RWPE2 (cell line): ENCODE measurements around the gene CFAP210.

ENCODE experiments used
- ATAC-seq: fragments of 200-7000 bp; cut with Tn5 transposase; 3 replicates; pipeline ENCODE4 v1.9.1; 2021; ENCODE audit warnings: low read depth
- DNase-seq: peaks from one replicate; pipeline ENCODE4 v3.0.0-alpha.2; 2020; ENCODE audit warnings: low spot score
- H3K27ac ChIP-seq: fragments of 450-650 bp; 2 replicates; pipeline ENCODE4 v1.5.1; 2017; ENCODE audit warnings: mild to moderate bottlenecking; ENCODE audit not compliant: poor library complexity, severe bottlenecking
- H3K27me3 ChIP-seq: fragments of 250-450 bp; sonication (Bioruptor Pico); 2 replicates; pipeline ENCODE4 v1.5.1; 2021; ENCODE audit warnings: mild to moderate bottlenecking, moderate library complexity; ENCODE audit not compliant: insufficient read depth, poor library complexity, severe bottlenecking
- H3K36me3 ChIP-seq: fragments of 250-450 bp; sonication (Bioruptor Pico); 2 replicates; pipeline ENCODE4 v1.5.1; 2020; ENCODE audit warnings: low read depth, mild to moderate bottlenecking, moderate library complexity
- H3K4me1 ChIP-seq: fragments of 250-450 bp; sonication (Bioruptor Pico); 2 replicates; pipeline ENCODE4 v1.5.1; 2021; ENCODE audit warnings: mild to moderate bottlenecking, moderate library complexity; ENCODE audit not compliant: insufficient read depth, poor library complexity, severe bottlenecking
- H3K4me3 ChIP-seq: fragments of 250-450 bp; sonication (Bioruptor Pico); 2 replicates; pipeline ENCODE4 v1.5.1; 2021; ENCODE audit warnings: mild to moderate bottlenecking, moderate library complexity; ENCODE audit not compliant: severe bottlenecking
- H3K9me3 ChIP-seq: fragments of 250-450 bp; sonication (Bioruptor Pico); 2 replicates; pipeline ENCODE4 v1.5.1; 2021; ENCODE audit warnings: mild to moderate bottlenecking, moderate library complexity; ENCODE audit not compliant: severe bottlenecking
- TF ChIP-seq, protein P1 (sequence below): fragments of 450-650 bp; IDR thresholded peaks from one replicate; pipeline ENCODE4 v1.5.1; 2017; ENCODE audit warnings: mild to moderate bottlenecking, moderate library complexity; ENCODE audit not compliant: poor library complexity, severe bottlenecking

CFAP210 gene

GRCh38 chr2:169684135-169684565 is 10.1 kb downstream of the CFAP210 start:
- Histone ChIP-seq H3K27ac (no peak overlapping the region), H3K4me3 (no peak overlapping the region), H3K27me3 (no peaks in the 10 kb centered on the region), H3K4me1 (no peaks in the 10 kb centered on the region), H3K9me3 (no peaks in the 10 kb centered on the region), H3K36me3 (no peaks in the 10 kb centered on the region)
- no peak for DNase-seq
- no peak for ATAC-seq
- TF ChIP-seq, protein P1, sequence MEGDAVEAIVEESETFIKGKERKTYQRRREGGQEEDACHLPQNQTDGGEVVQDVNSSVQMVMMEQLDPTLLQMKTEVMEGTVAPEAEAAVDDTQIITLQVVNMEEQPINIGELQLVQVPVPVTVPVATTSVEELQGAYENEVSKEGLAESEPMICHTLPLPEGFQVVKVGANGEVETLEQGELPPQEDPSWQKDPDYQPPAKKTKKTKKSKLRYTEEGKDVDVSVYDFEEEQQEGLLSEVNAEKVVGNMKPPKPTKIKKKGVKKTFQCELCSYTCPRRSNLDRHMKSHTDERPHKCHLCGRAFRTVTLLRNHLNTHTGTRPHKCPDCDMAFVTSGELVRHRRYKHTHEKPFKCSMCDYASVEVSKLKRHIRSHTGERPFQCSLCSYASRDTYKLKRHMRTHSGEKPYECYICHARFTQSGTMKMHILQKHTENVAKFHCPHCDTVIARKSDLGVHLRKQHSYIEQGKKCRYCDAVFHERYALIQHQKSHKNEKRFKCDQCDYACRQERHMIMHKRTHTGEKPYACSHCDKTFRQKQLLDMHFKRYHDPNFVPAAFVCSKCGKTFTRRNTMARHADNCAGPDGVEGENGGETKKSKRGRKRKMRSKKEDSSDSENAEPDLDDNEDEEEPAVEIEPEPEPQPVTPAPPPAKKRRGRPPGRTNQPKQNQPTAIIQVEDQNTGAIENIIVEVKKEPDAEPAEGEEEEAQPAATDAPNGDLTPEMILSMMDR: no peak

DNA sequence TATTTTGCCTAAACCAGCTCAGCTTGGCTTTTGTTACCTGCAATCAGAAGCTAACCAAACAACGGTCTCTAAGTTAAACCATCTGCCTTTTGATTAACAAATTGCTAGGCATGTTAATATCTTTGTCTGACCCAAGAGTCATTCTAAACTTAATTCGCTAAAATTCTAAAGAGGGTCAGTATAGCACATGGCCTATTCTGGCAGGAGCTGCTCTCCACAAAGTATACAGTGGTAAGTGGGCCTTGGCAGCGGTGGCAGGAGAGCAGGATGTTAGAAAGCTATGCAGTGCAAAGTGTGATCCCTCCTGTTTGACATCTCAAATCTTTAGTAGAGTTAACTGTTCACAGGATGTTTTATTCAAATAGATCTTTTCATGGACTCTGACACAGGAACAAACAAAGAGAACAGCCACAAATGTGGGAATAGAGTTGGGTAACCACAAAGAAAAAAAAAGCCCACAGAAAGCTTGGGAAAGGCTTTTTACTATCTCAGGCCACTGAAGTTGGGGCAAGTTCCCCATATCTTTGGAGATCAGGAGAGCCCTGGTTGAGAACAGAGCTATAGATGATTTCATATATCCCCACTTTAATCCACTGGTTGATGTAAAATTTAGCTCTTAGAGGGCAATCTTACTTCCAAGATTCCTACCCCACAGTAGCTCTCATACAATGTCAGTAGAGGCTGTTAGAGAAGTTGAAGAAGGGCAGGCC is 10.6 kb downstream of the CFAP210 start:
- Histone ChIP-seq H3K27me3 (no peaks in the 10 kb centered on the region), H3K36me3 (no peaks in the 10 kb centered on the region), H3K4me3 (no peak overlapping the region), H3K4me1 (no peaks in the 10 kb centered on the region), H3K27ac (no peak overlapping the region), H3K9me3 (no peaks in the 10 kb centered on the region)
- ATAC-seq (no peak), DNase-seq (no peak)
- TF ChIP-seq, protein P1: no peak

GRCh38 chr2:169683054-169683424 is 11.2 kb downstream of the CFAP210 start:
- H3K4me1 ChIP-seq: no peaks in the 10 kb centered on the region
- DNase-seq: no peak
- no peaks in the 10 kb centered on the region for H3K27me3 ChIP-seq
- ATAC-seq: peak; percentile 29; the same call in 1 of the 3 replicates
- H3K27ac ChIP-seq: no peak overlapping the region
- no peak overlapping the region for H3K4me3 ChIP-seq
- TF ChIP-seq, protein P1: no peak
- no peaks in the 10 kb centered on the region for H3K9me3 ChIP-seq
- H3K36me3 ChIP-seq: no peaks in the 10 kb centered on the region

DNA sequence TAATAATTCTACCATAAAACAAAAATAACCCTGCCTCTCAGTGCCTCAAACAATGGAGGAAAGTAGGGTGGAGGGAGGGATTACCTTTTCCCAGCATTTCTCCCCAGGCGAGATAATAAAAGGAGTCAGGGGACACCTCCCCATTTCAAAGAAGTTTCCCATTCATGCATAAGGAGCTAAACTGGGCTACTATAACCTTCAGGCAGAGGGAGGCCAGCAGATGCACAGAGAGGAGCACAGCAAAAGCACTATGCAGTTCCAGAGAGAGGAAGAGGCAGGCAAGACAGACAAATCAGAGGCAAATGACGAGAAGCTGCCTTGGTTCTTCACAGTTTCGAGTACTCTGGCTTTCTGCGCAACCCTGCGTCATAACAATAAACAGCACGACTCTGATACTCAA is 17.4 kb downstream of the CFAP210 start:
- no peaks in the 10 kb centered on the region for H3K27me3 ChIP-seq
- H3K36me3 ChIP-seq: no peaks in the 10 kb centered on the region
- DNase-seq (no peak), ATAC-seq (no peak)
- TF ChIP-seq, protein P1: no peak
- H3K4me3 ChIP-seq: no peak overlapping the region
- no peaks in the 10 kb centered on the region for H3K4me1 ChIP-seq
- no peak overlapping the region for H3K27ac ChIP-seq
- no peaks in the 10 kb centered on the region for H3K9me3 ChIP-seq

DNA sequence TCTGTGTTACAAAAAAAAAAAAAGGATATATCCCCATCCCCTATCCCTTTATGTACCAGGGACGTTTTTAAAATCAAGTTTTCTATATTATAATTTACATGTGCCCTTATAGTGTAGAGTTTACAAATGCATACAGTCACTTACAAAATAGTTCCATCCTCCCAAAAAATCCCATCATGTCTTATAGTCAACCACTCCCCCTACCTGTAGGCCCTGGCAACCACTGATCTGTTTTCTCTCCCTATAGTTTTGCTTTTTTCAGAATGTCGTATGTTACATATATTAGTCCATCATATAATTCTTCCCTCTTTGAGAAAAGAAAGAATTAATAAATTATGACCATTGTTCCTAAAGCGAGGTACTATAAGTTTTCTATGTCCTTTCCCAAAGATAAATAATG is 17.8 kb downstream of the CFAP210 start:
- Histone ChIP-seq H3K36me3 (no peaks in the 10 kb centered on the region), H3K27ac (no peak overlapping the region), H3K9me3 (no peaks in the 10 kb centered on the region), H3K4me1 (no peaks in the 10 kb centered on the region), H3K4me3 (no peak overlapping the region), H3K27me3 (no peaks in the 10 kb centered on the region)
- DNase-seq (no peak), ATAC-seq (no peak)
- TF ChIP-seq, protein P1: peak; percentile 32
